Fibroblast of lung (primary cell): ENCODE measurements around the gene ZNF681. TPM values are rescaled to one million over a fixed set of nuclear protein-coding genes. Genes with fewer than 3 reads are reported as not detected.

Source experiments
- DNase-seq, 2 donors: peaks; one replicate each; pipeline versions ENCODE4 v3.0.0 to v3.0.0-alpha.2; 2010; ENCODE audit warnings: low read depth in 2 of 2
- H2AFZ ChIP-seq: 2 replicates; pipeline ENCODE4 v1.5.1; 2012; ENCODE audit warnings: low read length, control low read depth, inconsistent platforms
- H3K27ac ChIP-seq: 2 replicates; pipeline ENCODE4 v1.5.1; 2011; ENCODE audit warnings: low read length, control low read depth; ENCODE audit not compliant: insufficient read depth
- H3K27me3 ChIP-seq: 2 replicates; pipeline ENCODE4 v1.5.1; 2011; ENCODE audit warnings: mild to moderate bottlenecking, low read length; ENCODE audit not compliant: control insufficient read depth, insufficient read depth
- H3K36me3 ChIP-seq: 2 replicates; pipeline ENCODE4 v1.5.1; 2011; ENCODE audit warnings: low read length; ENCODE audit not compliant: control insufficient read depth, insufficient read depth
- H3K4me1 ChIP-seq: 2 replicates; pipeline ENCODE4 v1.5.1; 2011; ENCODE audit warnings: low read length; ENCODE audit not compliant: control insufficient read depth, insufficient read depth; ENCODE audit errors: extremely low read depth
- H3K4me2 ChIP-seq: 2 replicates; pipeline ENCODE4 v1.5.1; 2011; ENCODE audit warnings: low read length, control low read depth; ENCODE audit not compliant: insufficient read depth; ENCODE audit errors: extremely low read depth
- H3K4me3 ChIP-seq, 4 experiments: fragments of 200-600 bp in 1 of 4; sonication (generic) in 1 of 4; replicated peaks in 1 of 4; 2 replicates each; pipeline ENCODE4 v1.5.1; 2011 to 2016; ENCODE audit warnings: low read length in 4 of 4, low read depth in 3 of 4, mild to moderate bottlenecking in 3 of 4, control low read depth in 2 of 4, inconsistent platforms in 1 of 4, mixed read lengths in 1 of 4; ENCODE audit not compliant: insufficient read depth in 1 of 4; ENCODE audit errors: control extremely low read depth in 1 of 4
- H3K79me2 ChIP-seq: 2 replicates; pipeline ENCODE4 v1.5.1; 2012; ENCODE audit warnings: mild to moderate bottlenecking, low read length, inconsistent platforms; ENCODE audit not compliant: control insufficient read depth, insufficient read depth
- H3K9ac ChIP-seq: 2 replicates; pipeline ENCODE4 v1.5.1; 2011; ENCODE audit warnings: mild to moderate bottlenecking, low read length, control low read depth; ENCODE audit not compliant: insufficient read depth
- H3K9me3 ChIP-seq: 2 replicates; pipeline ENCODE4 v1.5.1; 2012; ENCODE audit warnings: low read depth, low read length; ENCODE audit not compliant: control insufficient read depth, insufficient read depth
- H4K20me1 ChIP-seq: 2 replicates; pipeline ENCODE4 v1.5.1; 2011; ENCODE audit warnings: low read length; ENCODE audit not compliant: control insufficient read depth, insufficient read depth; ENCODE audit errors: extremely low read depth
- CTCF ChIP-seq, 2 donors: IDR thresholded peaks in 1 of 2; conservative IDR thresholded peaks in 1 of 2; 1 replicate in 1 of 2; 2 replicates in 1 of 2; pipeline ENCODE4 v1.5.1; 2011 to 2012; ENCODE audit warnings: low read length in 2 of 2, control low read depth in 1 of 2, inconsistent platforms in 1 of 2, low read depth in 1 of 2, mild to moderate bottlenecking in 1 of 2
- EZH2 ChIP-seq: IDR thresholded peaks from 2 replicates; pipeline ENCODE4 v1.5.1; 2012; ENCODE audit warnings: low read length, control low read depth, mild to moderate bottlenecking; ENCODE audit errors: missing control alignments
- polyA plus RNA-seq, 2 donors: library from polyadenylated mRNA; depleted of rRNA in 1 of 2; stranded (reverse) in 1 of 2; unstranded in 1 of 2; fragments of >200 nt; gene quantifications; 2 replicates each; pipeline ENCODE4 v1.2.1, GENCODE V29; 2011 to 2012; ENCODE audit warnings: missing spikeins in 1 of 2
- total RNA-seq: library from RNA; depleted of rRNA; stranded (reverse); fragments of >200 nt; gene quantifications from 2 replicates; pipeline ENCODE4 v1.2.1, GENCODE V29; 2014

The ZNF681 gene
- total and polyA plus RNA-seq, 2 donors (not counting 1 experiment from before 2014, with no cell fraction given): 0.43 to 0.66 TPM

- no peak overlapping the region for H2AFZ ChIP-seq
- no peaks in the 10 kb centered on the region for H3K79me2 ChIP-seq
- H3K4me1 ChIP-seq: no peaks in the 10 kb centered on the region
- no peak overlapping the region for H3K4me3 ChIP-seq
- H3K9me3 ChIP-seq: no peaks in the 10 kb centered on the region
- DNase-seq: no peak
- H3K27ac ChIP-seq: no peak overlapping the region
- TF ChIP-seq EZH2 (no peak), CTCF (conservative IDR thresholded peaks at IDR 0.05 in 1 of 2, IDR thresholded peaks at IDR 0.05 in 1 of 2; ENCODE audit: low read depth in 1 of 2, low read length in 2 of 2) (no peak)
- H4K20me1 ChIP-seq: no peaks in the 10 kb centered on the region
- no peak overlapping the region for H3K4me2 ChIP-seq
- no peak overlapping the region for H3K9ac ChIP-seq
- H3K36me3 ChIP-seq: no peaks in the 10 kb centered on the region
- no peaks in the 10 kb centered on the region for H3K27me3 ChIP-seq
Measured at GRCh38 chr19:23801803-23802202, 43.1 kb upstream of the ZNF681 start.

DNA sequence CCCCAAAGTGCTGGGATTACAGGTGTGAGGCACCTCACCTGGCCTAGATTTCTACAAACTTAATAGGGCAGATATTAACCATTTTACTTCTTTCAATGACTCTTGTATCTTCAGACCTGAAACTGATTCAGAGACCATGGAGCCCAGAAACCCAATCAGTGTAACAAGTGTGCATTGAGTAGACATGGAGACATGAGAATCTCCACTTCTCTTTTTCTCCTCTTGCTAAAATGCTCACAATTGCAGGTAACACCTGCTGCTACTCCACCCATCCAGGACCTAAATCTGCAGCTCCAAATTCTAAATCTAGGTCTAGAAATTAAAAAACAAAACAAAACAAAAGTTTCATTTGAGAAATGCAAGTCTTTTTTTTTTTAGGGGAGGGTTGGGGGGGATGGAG, 42.2 kb upstream of the ZNF681 start:
- H3K4me2 ChIP-seq: no peak overlapping the region
- TF ChIP-seq EZH2 (no peak), CTCF (conservative IDR thresholded peaks at IDR 0.05 in 1 of 2, IDR thresholded peaks at IDR 0.05 in 1 of 2; ENCODE audit: low read depth in 1 of 2, low read length in 2 of 2) (no peak)
- no peak overlapping the region for H3K27ac ChIP-seq
- H4K20me1 ChIP-seq: no peaks in the 10 kb centered on the region
- no peaks in the 10 kb centered on the region for H3K79me2 ChIP-seq
- H3K27me3 ChIP-seq: no peaks in the 10 kb centered on the region
- H3K36me3 ChIP-seq: no peaks in the 10 kb centered on the region
- DNase-seq: no peak
- H3K9ac ChIP-seq: no peak overlapping the region
- no peaks in the 10 kb centered on the region for H3K9me3 ChIP-seq
- H2AFZ ChIP-seq: no peak overlapping the region
- H3K4me1 ChIP-seq: no peaks in the 10 kb centered on the region
- no peak overlapping the region for H3K4me3 ChIP-seq

GRCh38 chr19:23800271-23800670, 41.6 kb upstream of the ZNF681 start:
- TF ChIP-seq EZH2 (no peak), CTCF (conservative IDR thresholded peaks at IDR 0.05 in 1 of 2, IDR thresholded peaks at IDR 0.05 in 1 of 2; ENCODE audit: low read depth in 1 of 2, low read length in 2 of 2) (no peak)
- H3K4me2 ChIP-seq: no peak overlapping the region

More at GRCh38 chr19:23800271-23800670, 41.6 kb upstream of the ZNF681 start:
- Histone ChIP-seq H3K4me3 (no peak overlapping the region), H3K9me3 (no peaks in the 10 kb centered on the region), H3K27ac (no peak overlapping the region), H3K36me3 (no peaks in the 10 kb centered on the region), H2AFZ (no peak overlapping the region), H3K9ac (no peak overlapping the region), H3K79me2 (no peaks in the 10 kb centered on the region), H3K4me1 (no peaks in the 10 kb centered on the region), H3K27me3 (no peaks in the 10 kb centered on the region), H4K20me1 (no peaks in the 10 kb centered on the region)
- no peak for DNase-seq
